ENCODE data around the gene ATP2B3.

ATP2B3 gene

GRCh38 chrX:153537526-153538295, 20.3 kb downstream of the ATP2B3 start:
- DNase-seq (ENCODE audit: low spot score), result no peak

DNA sequence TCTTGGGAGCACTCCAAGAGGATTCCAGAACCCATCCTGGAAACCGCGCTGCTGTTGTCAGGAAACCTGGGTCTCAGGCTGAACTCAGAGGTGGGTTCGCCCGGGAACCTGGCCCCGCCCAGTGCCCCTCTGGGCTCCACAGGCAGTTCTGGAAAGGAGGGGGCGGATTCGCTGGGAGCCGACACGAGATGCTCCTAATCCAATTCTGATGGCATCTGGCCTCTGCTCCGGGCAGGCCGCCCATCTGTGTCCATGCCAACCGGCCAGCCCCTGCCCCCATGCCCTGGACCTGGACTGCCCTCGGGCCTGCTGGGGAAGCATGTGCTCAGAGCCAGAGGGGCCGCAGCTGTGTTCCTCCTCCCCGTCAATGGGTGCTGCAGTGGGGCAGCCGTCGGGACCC, 21.0 kb downstream of the ATP2B3 start:
- DNase-seq (ENCODE audit: low spot score), result no peak

DNA sequence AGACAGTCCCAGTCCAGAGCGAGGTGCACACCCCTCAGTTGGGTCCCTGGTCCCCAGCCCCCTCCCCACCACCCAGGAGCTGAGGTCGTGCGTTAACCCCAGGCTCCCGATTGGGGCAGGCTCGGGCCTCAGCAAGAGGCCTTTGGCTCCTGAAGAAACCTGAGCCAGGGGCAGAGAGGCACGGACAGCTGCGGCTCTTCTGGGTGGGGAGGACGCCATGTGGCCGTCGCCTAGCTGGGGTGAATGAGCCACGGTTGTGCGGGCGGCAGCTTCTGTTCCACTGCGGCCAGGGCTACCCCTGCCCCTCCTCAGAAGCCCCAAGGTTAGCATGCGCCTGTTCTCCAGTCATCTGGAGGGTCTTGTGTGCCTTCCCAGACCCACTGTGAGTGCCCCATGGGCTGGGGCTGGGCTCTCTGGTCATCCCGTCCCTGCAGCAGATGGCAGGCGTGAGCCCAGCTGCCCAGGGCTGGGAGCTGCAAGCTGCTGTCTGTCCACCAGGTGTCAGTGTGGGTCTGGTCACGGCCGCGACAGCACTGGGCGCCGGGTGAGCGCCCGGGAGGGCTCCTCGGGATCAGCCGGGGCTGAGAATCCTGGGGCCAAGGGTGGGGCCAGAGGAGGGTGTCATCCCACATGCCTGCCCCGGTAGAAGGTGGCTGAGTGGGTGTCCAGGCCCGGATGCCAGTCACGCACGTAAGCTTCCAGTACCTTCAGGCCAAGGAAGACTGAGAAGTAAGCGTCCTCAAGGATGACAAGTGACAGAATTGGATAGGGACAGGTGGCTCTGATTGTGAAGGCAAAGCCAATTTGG, 21.9 kb downstream of the ATP2B3 start:
- peak; percentile 84 for DNase-seq (ENCODE audit: low spot score)

- no peak for DNase-seq (ENCODE audit: low spot score)
Observed at GRCh38 chrX:153539979-153540358, 22.5 kb downstream of the ATP2B3 start.

- DNase-seq (ENCODE audit: low spot score), result no peak
Observed at GRCh38 chrX:153544727-153545126, 27.3 kb downstream of the ATP2B3 start.

- DNase-seq (ENCODE audit: low spot score), result no peak
Observed at GRCh38 chrX:153546386-153546785, 28.9 kb downstream of the ATP2B3 start.

DNA sequence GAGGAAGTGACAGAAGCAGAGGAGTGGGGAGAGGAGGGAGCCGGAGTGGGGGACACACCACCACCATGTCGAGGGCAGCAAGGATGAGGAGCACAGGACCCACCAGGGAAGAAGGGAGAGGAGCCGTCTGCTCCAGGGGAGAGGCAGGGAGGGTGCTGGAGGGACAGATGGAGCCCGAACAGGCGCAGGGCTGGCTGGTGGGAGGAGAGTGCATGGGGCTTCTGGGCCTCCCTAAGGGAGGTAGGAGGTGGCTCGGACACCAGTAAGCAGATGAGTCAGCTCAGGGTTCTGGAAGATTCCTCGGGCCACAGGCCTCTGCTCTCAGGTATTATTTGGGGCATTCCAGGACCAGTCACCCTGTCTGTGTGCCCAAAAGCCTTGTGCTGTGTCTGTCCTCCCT, 29.8 kb downstream of the ATP2B3 start:
- DNase-seq (ENCODE audit: low spot score), result no peak

- no peak for DNase-seq (ENCODE audit: low spot score)
Observed at GRCh38 chrX:153549231-153549630, 31.8 kb downstream of the ATP2B3 start.

DNA sequence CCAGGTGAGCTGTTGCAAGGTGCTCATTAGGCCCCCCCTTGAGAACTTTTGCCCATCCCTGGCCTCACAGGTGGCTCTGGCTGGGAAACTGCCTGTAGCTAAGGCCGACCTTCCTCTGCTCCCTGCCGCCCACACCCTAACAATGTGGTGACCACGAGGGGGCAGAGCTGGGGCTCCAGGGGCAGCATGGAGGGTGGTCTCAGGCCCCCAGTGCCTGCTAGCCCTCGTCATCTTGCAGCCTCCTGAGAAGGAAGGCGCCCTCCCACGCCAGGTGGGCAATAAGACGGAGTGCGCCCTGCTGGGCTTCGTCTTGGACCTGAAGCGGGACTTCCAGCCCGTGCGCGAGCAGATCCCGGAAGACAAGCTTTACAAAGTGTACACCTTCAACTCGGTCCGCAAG, 32.4 kb downstream of the ATP2B3 start:
- DNase-seq (ENCODE audit: low spot score), result no peak

DNA sequence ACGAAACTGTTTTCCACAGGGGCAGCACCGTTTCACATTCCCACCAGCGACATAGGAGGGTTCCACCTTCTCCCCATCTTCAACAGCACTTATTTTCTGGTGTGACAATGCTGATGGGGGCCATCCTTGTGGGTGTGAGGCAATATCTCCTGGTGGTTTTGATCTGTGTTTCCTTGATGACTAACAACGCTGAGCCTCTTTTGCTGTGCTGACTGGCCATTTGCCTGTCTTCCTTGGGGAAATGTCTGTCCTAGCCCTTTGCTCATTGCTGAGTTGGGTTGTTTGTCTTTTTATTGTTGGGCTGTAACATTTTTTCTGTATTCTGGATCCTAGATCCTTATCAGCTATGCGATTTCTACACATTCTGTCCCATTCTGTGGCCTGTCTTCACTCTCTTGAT, 33.7 kb downstream of the ATP2B3 start:
- DNase-seq (ENCODE audit: low spot score), result peak; percentile 49

DNA sequence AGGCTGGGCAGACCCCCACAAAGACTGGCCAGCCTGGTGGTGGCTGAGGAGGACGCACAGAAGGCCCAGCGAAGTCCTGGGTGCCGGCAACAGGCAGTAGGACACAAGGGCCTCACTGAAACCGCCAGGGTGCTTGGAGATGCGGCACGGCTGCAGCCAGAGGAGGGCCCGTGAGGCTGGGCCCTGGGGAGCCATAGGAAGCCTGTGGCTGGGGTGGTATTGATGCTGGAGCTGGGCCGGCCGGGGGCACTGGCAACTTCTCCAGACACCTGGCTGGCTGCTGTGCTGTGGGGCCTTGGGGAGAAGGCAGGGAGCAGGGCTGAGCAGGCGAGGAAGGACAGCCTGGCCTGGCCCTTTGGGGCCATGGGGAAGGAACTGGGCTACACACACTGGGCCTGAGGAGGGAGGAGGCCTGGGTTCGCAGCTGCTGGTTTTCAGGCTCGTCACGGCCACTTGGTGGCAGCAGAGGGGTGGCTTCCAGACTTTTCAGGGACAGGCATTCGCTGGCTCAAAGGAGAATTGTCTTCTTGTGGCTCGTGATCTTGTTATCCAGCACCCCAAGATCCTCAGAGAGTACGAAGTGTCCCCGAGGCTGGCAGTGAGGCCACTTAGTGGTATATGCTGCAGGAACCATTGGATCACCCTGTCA, 37.2 kb downstream of the ATP2B3 start:
- peak; percentile 75 for DNase-seq (ENCODE audit: low spot score)

DNA sequence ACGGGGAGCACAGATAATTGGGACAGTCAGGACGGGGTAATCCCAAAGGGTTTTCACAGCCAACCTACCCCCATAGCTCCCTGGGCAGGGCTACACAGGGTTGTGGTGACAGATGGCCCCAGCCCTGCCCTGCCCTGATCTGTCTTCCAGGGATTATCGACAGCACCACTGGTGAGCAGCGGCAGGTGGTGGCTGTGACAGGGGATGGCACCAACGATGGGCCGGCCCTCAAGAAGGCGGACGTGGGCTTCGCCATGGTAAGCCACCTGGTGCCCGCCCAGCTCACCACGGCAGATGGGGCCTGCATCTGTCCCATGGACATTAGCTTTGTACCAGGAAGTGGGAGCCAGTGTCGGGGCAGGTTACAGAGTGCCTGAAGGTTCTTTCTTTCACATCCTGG, 39.3 kb downstream of the ATP2B3 start:
- DNase-seq (ENCODE audit: low spot score), result no peak

DNA sequence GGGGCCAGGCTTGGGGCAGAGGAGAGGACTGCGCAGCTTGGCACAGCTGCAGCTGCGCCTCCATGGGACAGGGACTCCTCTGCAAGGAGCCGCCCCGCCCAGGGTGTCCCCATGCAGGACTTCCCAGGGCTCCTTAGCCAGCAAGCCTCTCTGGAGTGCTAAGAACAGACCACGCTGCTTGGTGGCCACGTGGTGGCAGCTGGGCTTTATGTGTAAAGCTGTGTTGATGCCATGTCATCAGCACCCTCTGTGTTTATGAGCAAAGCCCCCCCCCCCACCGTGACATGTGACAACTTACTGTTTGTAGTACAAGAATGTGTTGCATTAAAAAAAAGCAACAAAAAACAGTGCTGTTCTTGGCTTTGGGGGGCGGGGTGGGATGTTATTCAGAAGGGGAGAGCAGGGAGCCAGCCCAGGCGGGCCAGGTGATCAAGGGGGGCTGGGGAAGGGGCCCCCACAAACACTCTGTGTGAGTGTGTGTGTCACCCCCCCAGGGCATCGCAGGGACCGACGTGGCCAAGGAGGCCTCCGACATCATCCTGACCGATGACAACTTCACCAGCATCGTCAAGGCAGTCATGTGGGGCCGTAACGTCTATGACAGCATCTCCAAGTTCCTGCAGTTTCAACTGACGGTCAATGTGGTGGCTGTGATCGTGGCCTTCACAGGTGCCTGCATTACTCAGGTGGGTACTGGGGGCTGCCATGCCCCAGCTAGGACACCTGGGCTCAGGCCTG, 40.3 kb downstream of the ATP2B3 start:
- no peak for DNase-seq (ENCODE audit: low spot score)

GRCh38 chrX:153560000-153560399, 42.6 kb downstream of the ATP2B3 start:
- DNase-seq (ENCODE audit: low spot score), result peak; percentile 11

GRCh38 chrX:153560466-153560865, 43.0 kb downstream of the ATP2B3 start:
- no peak for DNase-seq (ENCODE audit: low spot score)

DNA sequence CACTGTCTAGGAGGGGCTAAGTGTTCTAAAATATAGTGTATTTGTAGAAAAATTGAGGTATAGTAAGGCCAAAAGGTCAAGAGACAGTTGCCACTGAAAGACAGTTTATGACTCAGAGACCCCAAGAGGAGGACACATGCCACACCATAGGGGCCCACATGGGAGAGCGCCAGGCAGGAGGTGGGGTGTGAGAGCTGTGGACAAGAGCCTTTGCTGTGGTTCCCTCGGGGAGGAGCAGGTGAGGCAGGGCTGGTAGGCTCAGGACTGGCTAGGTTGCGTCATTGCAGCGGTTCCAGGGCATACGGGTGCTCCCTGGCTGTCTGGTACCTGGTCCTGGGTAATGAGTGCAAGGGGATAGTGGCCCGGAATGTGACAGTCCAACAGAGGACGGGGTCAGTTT, 43.9 kb downstream of the ATP2B3 start:
- no peak for DNase-seq (ENCODE audit: low spot score)

DNA sequence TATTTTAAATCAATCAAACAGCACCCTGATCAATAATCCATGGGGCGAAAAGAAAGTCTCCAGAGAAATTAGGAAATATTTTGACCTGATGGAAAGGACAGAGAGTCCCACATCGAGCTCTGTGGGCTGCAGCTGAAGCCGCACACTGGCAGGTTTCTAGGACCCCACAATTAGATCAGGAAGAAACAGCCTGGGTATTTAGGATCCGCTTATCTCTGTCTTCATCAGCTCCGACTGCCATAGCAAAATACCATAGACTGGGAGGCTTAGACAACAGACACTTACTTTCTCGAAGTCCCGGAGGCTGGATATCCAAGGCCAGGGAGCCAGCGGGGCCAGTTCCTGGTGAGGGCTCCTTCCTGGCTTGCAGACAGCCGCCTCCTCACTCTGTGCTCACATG, 45.1 kb downstream of the ATP2B3 start:
- no peak for DNase-seq (ENCODE audit: low spot score)

DNA sequence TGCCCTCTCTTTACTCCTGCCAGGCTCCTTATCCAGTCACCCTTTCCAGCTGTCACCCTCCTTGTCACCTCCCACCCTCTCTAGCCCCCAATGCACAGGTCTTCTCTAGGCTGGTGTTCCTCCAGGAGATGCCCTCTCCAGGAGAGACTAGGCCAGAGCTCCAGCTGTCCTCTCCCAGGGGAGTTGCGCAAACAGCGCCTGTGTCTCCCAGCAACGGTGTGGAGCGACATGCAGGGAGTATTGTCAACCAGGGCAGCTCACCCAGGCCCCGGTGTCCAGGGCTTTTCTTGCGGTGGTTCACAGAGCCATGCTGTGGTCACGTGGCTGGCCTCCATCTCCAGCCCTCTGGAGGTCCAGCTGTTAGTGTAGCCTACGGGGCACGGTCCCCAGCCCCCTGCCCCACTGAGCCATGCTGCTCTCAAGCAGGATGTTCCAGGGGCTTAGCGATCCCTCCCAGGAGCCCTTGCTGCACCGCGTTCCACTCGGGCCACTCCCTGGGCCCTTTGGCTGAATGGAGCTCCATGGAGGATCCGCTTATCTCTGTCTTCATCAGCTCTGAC, 46.7 kb downstream of the ATP2B3 start:
- DNase-seq (ENCODE audit: low spot score), result no peak

- no peak for DNase-seq (ENCODE audit: low spot score)
Observed at GRCh38 chrX:153565996-153566580, 48.6 kb downstream of the ATP2B3 start.

DNA sequence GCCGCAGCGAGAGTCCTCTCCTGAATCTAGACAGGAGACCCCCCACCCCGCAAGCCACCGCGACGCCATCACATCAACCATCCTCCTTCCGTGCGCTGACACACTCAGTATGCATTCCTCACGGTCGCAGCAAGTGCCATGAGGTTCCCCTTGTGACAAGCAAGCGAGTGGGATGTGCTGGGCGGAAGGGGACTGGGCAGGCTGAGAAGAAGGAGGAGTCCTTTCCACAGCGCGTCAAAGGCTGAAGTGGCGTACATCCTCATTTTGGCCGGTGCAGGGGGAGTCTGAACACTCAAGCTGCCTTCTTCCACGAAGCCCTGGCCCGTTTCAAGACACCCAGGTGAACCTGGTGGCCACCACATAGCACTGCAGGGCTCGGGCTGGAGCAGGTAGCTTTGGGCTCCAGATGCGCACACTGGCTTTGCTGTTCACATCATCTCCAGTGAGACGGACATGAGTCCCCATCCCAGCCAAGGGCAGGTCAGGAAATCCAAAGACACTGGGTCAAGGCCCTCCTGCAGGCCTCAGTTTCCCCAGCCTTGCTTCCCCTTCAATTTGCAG, 51.1 kb downstream of the ATP2B3 start:
- DNase-seq (ENCODE audit: low spot score), result no peak

DNA sequence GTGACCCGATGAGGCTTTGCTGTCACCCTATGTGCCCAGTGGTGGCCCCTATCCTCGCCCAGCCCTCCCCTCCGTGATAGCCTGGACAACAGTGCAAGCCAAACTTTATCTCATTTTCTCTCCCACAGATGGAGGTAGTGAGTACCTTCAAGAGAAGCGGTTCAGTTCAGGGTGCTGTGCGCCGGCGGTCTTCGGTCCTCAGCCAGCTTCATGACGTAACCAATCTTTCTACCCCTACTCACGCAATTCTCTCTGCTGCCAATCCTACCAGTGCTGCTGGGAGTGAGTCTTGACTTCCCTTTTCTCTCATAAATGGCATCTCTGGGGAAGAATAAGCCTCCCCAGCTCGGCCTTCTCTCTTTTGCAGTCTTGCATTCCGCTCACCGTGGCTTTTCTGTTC, 52.0 kb downstream of the ATP2B3 start:
- no peak for DNase-seq (ENCODE audit: low spot score)
